Ovary (tissue), 10 donors: ENCODE data around the gene SNX13. TPM values are rescaled to one million over a fixed set of nuclear protein-coding genes. Genes with fewer than 3 reads are reported as not detected.

Experiments
- DNase-seq, 5 donors: peaks; one replicate each; pipeline ENCODE4 v3.0.0-alpha.2; 2019 to 2020
- H3K27ac ChIP-seq, 2 donors: fragments of 200-600 bp; one replicate each; pipeline versions ENCODE4 v1.5.1 to v1.8.0; 2019 to 2022
- H3K27me3 ChIP-seq: fragments of 200-600 bp; one replicate; pipeline ENCODE4 v1.8.0; 2022
- H3K36me3 ChIP-seq: fragments of 200-600 bp; sonication (generic); one replicate; pipeline ENCODE4 v1.5.1; 2019
- H3K4me1 ChIP-seq: one replicate; pipeline ENCODE4 v1.8.1; 2013; ENCODE audit warnings: mild to moderate bottlenecking, moderate library complexity; ENCODE audit not compliant: insufficient read depth
- H3K4me3 ChIP-seq: fragments of 200-600 bp; sonication (generic); one replicate; pipeline ENCODE4 v1.5.1; 2017
- H3K9me3 ChIP-seq, 2 donors: fragments of 200-600 bp in 1 of 2; sonication (generic) in 1 of 2; one replicate each; pipeline versions ENCODE4 v1.5.1 to v1.8.1; 2013 to 2019; ENCODE audit warnings: mild to moderate bottlenecking in 1 of 2, moderate library complexity in 1 of 2
- EP300 ChIP-seq: sonication (generic); formaldehyde crosslinking; IDR thresholded peaks from one replicate; pipeline ENCODE4 v1.6.1; 2017; ENCODE audit warnings: antibody characterized with exemption
- POLR2A ChIP-seq: fragments of 450-650 bp; IDR thresholded peaks from one replicate; pipeline ENCODE4 v1.6.1; 2017; ENCODE audit warnings: antibody characterized with exemption, mild to moderate bottlenecking, moderate library complexity
- WGBS, 3 donors: extraction: QIAGEN DNeasy Blood & Tissue Kit in 1 of 3; methylation state at CpG; one replicate each; pipeline versions ENCODE4 v1.1.5 to v1.1.7; 2013 to 2017; 5-methylcytosine and 5-hydroxymethylcytosine counted together
- intact Hi-C, 4 donors: fragments of 100-400 bp; cut with DNase I; formaldehyde crosslinking; loops; one replicate each; pipeline versions ENCODE4 v1.11.0 to v1.15.1; 2022 to 2023
- long read RNA-seq, 3 donors: library from polyadenylated mRNA in 2 of 3; unstranded in 2 of 3; transcript quantifications; one replicate each; pipeline ENCODE4 v2.0.0 and lab custom pipeline, GENCODE V29; 2021 to 2026
- polyA plus RNA-seq, 2 donors: library from polyadenylated mRNA; stranded (reverse); fragments of 200-250 nt in 1 of 2; fragments of 350-450 nt in 1 of 2; fragmentation: Illumina TruSeq in 1 of 2; extraction: RNeasy Lipid Tissue Mini Kit (QIAGEN cat#74804) in 1 of 2; gene quantifications; one replicate each; pipeline ENCODE4 v1.2.3, GENCODE V29; 2013 to 2014
- total RNA-seq, 7 donors: library from RNA; depleted of rRNA in 2 of 7; stranded (reverse); fragments of >200 nt in 2 of 7; fragmentation: NEBNext Ultra II Directional in 3 of 7; extraction: Animal tissue kit (Norgen Biotek cat#: 25700) in 3 of 7; gene quantifications; one replicate each; pipeline versions ENCODE4 v1.1.0 to v1.2.4, GENCODE V29; 2016 to 2023
- TF ChIP-seq, protein P1 (sequence below), 3 donors: fragments of 450-650 bp in 2 of 3; fragments of 200-600 bp in 1 of 3; IDR thresholded peaks; one replicate each; pipeline versions ENCODE4 v1.5.1 to v1.8.0; 2016 to 2022; ENCODE audit warnings: antibody characterized with exemption in 3 of 3, mild to moderate bottlenecking in 1 of 3
- donor health status: DM: no; HTN: no; CAD: no; lungs with moderate emphysema.
- donor health status: DM: no; HTN: no; CAD: no.
- donor health status: Bipolar disorder and iron deficiency.
- donor health status: DM: yes; HTN: yes; CAD: no.
- donor health status: DM: no; HTN: no; CAD: no.
- donor health status: DM: yes; HTN: yes; CAD: no.

The SNX13 gene, protein sequence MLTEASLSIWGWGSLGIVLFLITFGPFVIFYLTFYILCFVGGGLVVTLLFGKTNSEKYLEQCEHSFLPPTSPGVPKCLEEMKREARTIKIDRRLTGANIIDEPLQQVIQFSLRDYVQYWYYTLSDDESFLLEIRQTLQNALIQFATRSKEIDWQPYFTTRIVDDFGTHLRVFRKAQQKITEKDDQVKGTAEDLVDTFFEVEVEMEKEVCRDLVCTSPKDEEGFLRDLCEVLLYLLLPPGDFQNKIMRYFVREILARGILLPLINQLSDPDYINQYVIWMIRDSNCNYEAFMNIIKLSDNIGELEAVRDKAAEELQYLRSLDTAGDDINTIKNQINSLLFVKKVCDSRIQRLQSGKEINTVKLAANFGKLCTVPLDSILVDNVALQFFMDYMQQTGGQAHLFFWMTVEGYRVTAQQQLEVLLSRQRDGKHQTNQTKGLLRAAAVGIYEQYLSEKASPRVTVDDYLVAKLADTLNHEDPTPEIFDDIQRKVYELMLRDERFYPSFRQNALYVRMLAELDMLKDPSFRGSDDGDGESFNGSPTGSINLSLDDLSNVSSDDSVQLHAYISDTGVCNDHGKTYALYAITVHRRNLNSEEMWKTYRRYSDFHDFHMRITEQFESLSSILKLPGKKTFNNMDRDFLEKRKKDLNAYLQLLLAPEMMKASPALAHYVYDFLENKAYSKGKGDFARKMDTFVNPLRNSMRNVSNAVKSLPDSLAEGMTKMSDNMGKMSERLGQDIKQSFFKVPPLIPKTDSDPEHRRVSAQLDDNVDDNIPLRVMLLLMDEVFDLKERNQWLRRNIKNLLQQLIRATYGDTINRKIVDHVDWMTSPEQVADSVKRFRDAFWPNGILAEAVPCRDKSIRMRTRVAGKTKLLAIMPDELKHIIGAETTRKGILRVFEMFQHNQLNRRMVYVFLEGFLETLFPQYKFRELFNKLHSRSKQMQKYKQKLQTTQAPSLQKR
- 10 to 100 TPM; 35.8 to 51.1 (median 46.9) TPM for total RNA-seq
- 10 to 100 TPM; 12.1 to 16.0 TPM for polyA plus RNA-seq
- long read RNA-seq, donor 1, full-length matches to known transcripts = 4 of 78 reads
- long read RNA-seq, donor 1, partial matches to known transcripts = 64 of 78 reads
- long read RNA-seq, donor 1, other reads (novel, unspliced or antisense) = 10 of 78 reads
- long read RNA-seq, donor 2, full-length matches to known transcripts = 6 of 13 reads
- long read RNA-seq, donor 2, partial matches to known transcripts = 7 of 13 reads
- long read RNA-seq, donor 2, other reads (novel, unspliced or antisense) = 0 of 13 reads
- long read RNA-seq, donor 3, full-length matches to known transcripts = 38 of 55 reads
- long read RNA-seq, donor 3, partial matches to known transcripts = 3 of 55 reads
- long read RNA-seq, donor 3, other reads (novel, unspliced or antisense) = 14 of 55 reads

DNA sequence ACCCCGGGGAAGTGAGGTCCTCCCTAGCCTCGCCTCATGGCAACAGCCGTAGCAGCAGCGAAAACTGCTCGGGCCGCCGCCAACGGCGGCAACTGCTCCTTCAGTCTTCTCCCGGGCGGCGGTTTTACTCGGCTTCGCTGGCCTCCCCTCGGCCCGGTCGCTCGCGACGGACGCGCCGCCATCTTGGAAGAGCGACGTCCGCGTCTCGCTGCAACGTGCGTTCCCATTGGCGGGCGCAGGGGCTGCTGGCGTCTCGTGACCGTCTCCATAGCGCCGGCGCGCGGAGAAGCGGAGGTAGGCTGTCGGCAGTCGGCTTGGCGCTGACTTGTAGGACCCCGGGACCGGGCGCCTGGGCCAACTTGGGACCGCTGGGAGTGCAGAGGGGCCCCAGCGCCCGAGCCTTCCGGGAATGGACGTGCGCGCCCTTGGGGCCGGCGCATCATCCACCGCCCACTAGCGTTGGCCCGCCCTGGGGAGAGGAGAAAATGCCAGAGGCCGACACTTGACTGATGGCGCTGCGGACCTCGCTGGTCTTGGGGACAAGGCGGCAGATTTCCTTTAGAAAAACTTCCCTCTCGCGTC, at the start of gene SNX13:
Gene SNX13 (minus strand): TSS at position 193 of the 582 bp plus-strand sequence. CDS start 199 bp downstream, outside the sequence.
- intact Hi-C loops = no loop called here
- H3K4me1 ChIP-seq = peaks cover 1% of the 10 kb centered on the region
- WGBS, 3 donors = 0 to 1% (median 0%) methylated on average over 51 to 66 of the region's 66 CpGs
- TF ChIP-seq POLR2A (peak; percentile 62), EP300 (no peak)
- TF ChIP-seq, protein P1, sequence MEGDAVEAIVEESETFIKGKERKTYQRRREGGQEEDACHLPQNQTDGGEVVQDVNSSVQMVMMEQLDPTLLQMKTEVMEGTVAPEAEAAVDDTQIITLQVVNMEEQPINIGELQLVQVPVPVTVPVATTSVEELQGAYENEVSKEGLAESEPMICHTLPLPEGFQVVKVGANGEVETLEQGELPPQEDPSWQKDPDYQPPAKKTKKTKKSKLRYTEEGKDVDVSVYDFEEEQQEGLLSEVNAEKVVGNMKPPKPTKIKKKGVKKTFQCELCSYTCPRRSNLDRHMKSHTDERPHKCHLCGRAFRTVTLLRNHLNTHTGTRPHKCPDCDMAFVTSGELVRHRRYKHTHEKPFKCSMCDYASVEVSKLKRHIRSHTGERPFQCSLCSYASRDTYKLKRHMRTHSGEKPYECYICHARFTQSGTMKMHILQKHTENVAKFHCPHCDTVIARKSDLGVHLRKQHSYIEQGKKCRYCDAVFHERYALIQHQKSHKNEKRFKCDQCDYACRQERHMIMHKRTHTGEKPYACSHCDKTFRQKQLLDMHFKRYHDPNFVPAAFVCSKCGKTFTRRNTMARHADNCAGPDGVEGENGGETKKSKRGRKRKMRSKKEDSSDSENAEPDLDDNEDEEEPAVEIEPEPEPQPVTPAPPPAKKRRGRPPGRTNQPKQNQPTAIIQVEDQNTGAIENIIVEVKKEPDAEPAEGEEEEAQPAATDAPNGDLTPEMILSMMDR (IDR thresholded peaks at IDR 0.05) = peak; percentile 10 to 32 (median 26)
- DNase-seq = peak; percentile 87 to 93 (median 91)
- peak within 1 kb of the TSS; percentile 93 for H3K4me3 ChIP-seq
- peak within 1 kb of the TSS; percentile 88 to 93 for H3K27ac ChIP-seq
- H3K27me3 ChIP-seq = no peaks in the 10 kb centered on the region
- H3K9me3 ChIP-seq = no peaks in the 10 kb centered on the region
- H3K36me3 ChIP-seq = no peaks in the 10 kb centered on the region

GRCh38 chr7:17989546-17989945, 49.3 kb upstream of the SNX13 start:
- intact Hi-C loops = no loop called here
- no peak for DNase-seq
- no peaks in the 10 kb centered on the region for H3K36me3 ChIP-seq
- H3K4me3 ChIP-seq = no peak overlapping the region
- no peak overlapping the region for H3K27ac ChIP-seq
- 89 to 94% (median 92%) methylated on average over 5 of the region's 5 CpGs for WGBS, 3 donors
- TF ChIP-seq POLR2A (no peak), EP300 (no peak)
- TF ChIP-seq, protein P1 (IDR thresholded peaks at IDR 0.05) = no peak
- no peaks in the 10 kb centered on the region for H3K4me1 ChIP-seq
- H3K27me3 ChIP-seq = no peaks in the 10 kb centered on the region
- H3K9me3 ChIP-seq = no peaks in the 10 kb centered on the region

DNA sequence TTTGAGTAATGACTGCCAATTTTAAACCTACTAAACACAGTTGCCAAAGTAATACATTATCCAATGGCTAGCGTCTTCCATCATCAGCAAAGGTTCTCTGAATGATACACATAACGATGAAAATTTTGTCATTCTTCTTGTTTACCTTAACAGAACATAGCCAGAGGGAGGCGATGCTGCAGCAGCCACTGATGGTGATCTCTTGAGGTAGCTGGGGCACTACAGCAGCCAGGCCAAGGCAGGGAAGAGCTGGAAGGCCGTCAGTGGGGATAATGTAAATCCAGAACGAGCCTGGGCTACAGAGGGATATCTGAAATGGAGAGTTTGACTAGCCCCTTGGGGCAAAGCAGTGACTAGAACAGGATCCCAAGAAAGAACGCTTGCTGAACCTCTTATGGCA, 48.6 kb upstream of the SNX13 start:
- 94 to 97% (median 95%) methylated on average over 6 of the region's 6 CpGs for WGBS, 3 donors
- intact Hi-C loops = no loop called here
- H3K9me3 ChIP-seq = no peaks in the 10 kb centered on the region
- DNase-seq = no peak
- H3K4me3 ChIP-seq = no peak overlapping the region
- TF ChIP-seq POLR2A (no peak), EP300 (no peak)
- TF ChIP-seq, protein P1 (IDR thresholded peaks at IDR 0.05) = no peak
- no peaks in the 10 kb centered on the region for H3K4me1 ChIP-seq
- H3K27me3 ChIP-seq = no peaks in the 10 kb centered on the region
- H3K36me3 ChIP-seq = no peaks in the 10 kb centered on the region
- H3K27ac ChIP-seq = no peak overlapping the region
